HepG2 (cell line): ENCODE data around the gene SLC5A10. TPM values are rescaled to one million over a fixed set of nuclear protein-coding genes. Genes with fewer than 3 reads are reported as not detected.

Experiments
- ARNT ChIP-seq: fragments of 450-650 bp; IDR thresholded peaks from 2 replicates; pipeline ENCODE4 v1.6.1; 2017
- ATF6 ChIP-seq: sonication (generic); formaldehyde crosslinking; conservative IDR thresholded peaks from 2 replicates; pipeline ENCODE4 v1.4.0; 2020; ENCODE audit warnings: missing genetic modification reagents
- CREB1 ChIP-seq, 2 experiments: fragments of 450-650 bp in 1 of 2; IDR thresholded peaks; 2 replicates each; pipeline ENCODE4 v1.6.1; 2016 to 2017; ENCODE audit warnings: control low read depth in 1 of 2, mild to moderate bottlenecking in 1 of 2, missing compliant biosample characterization in 1 of 2, missing genetic modification characterization in 1 of 2
- EED ChIP-seq: sonication (generic); formaldehyde crosslinking; IDR thresholded peaks from 2 replicates; pipeline ENCODE4 v1.5.0; 2020; ENCODE audit warnings: mild to moderate bottlenecking, missing genetic modification reagents
- FOXO1 ChIP-seq: sonication (generic); formaldehyde crosslinking; IDR thresholded peaks from 2 replicates; pipeline ENCODE4 v1.4.0; 2020; ENCODE audit warnings: missing genetic modification reagents
- KLF12 ChIP-seq: sonication (generic); formaldehyde crosslinking; IDR thresholded peaks from 2 replicates; pipeline ENCODE4 v1.4.0; 2020; ENCODE audit warnings: missing genetic modification reagents, borderline replicate concordance
- KLF15 ChIP-seq: sonication (generic); formaldehyde crosslinking; IDR thresholded peaks from 2 replicates; pipeline ENCODE4 v1.8.1; 2023; ENCODE audit warnings: borderline replicate concordance, mild to moderate bottlenecking, inconsistent platforms, missing genetic modification reagents, mixed read lengths
- MAZ ChIP-seq, 2 experiments: sonication (generic) in 1 of 2; formaldehyde crosslinking in 1 of 2; IDR thresholded peaks; 2 replicates each; pipeline versions ENCODE4 v1.5.0 to v1.6.1; 2012 to 2020; ENCODE audit warnings: low read depth in 2 of 2, mild to moderate bottlenecking in 2 of 2, borderline replicate concordance in 1 of 2, improper control_type of control experiment in 1 of 2, low read length in 1 of 2, missing genetic modification reagents in 1 of 2, moderate library complexity in 1 of 2
- NR2F6 ChIP-seq, 2 experiments: IDR thresholded peaks; 2 replicates each; pipeline ENCODE4 v1.6.1; 2016; ENCODE audit warnings: antibody characterized with exemption in 1 of 2, mild to moderate bottlenecking in 1 of 2
- RAD51 ChIP-seq: fragments of 450-650 bp; IDR thresholded peaks from 2 replicates; pipeline ENCODE4 v1.6.1; 2016; ENCODE audit warnings: borderline replicate concordance
- RFXANK ChIP-seq: IDR thresholded peaks from 2 replicates; pipeline ENCODE4 v1.6.1; 2016
- SALL1 ChIP-seq: sonication (generic); formaldehyde crosslinking; IDR thresholded peaks from 2 replicates; pipeline ENCODE4 v1.8.0; 2022; ENCODE audit warnings: mild to moderate bottlenecking, missing genetic modification reagents
- SIX4 ChIP-seq: sonication (generic); formaldehyde crosslinking; IDR thresholded peaks from 2 replicates; pipeline ENCODE4 v1.4.0; 2020; ENCODE audit warnings: missing genetic modification reagents
- U2AF1 ChIP-seq: fragments of 200-400 bp; formaldehyde crosslinking; optimal IDR thresholded peaks from 2 replicates; pipeline ENCODE3; 2017; ENCODE audit warnings: mild to moderate bottlenecking, low read depth, low read length
- YY1 ChIP-seq: IDR thresholded peaks from 2 replicates; pipeline ENCODE4 v1.6.1; 2011; ENCODE audit warnings: low read length, low read depth, moderate library complexity, mild to moderate bottlenecking; ENCODE audit not compliant: insufficient read depth, insufficient replicate concordance
- ZNF547 ChIP-seq: sonication (generic); formaldehyde crosslinking; IDR thresholded peaks from 2 replicates; pipeline ENCODE4 v1.5.1; 2020; ENCODE audit warnings: mild to moderate bottlenecking, missing genetic modification reagents
- ZNF660 ChIP-seq: sonication (generic); formaldehyde crosslinking; IDR thresholded peaks from 2 replicates; pipeline ENCODE4 v1.5.1; 2020; ENCODE audit warnings: mild to moderate bottlenecking, low read depth, missing genetic modification reagents, borderline replicate concordance
- ZNF674 ChIP-seq: sonication (generic); formaldehyde crosslinking; IDR thresholded peaks from 2 replicates; pipeline ENCODE4 v1.5.0; 2020; ENCODE audit warnings: low read depth, mild to moderate bottlenecking, missing genetic modification reagents
- ZNF687 ChIP-seq: sonication (generic); formaldehyde crosslinking; IDR thresholded peaks from 2 replicates; pipeline ENCODE4 v1.5.1; 2020; ENCODE audit warnings: mild to moderate bottlenecking, missing genetic modification reagents, moderate library complexity
- polyA plus RNA-seq, 8 experiments: library from polyadenylated mRNA; depleted of rRNA in 3 of 8; stranded (reverse) in 7 of 8; unstranded in 1 of 8; fragments of >200 nt; fragmentation: Illumina TruSeq in 4 of 8; extraction: Trizol in 4 of 8; gene quantifications; 2 replicates each; pipeline versions ENCODE4 v1.2.1 to v1.2.3, GENCODE V29; 2011 to 2016; ENCODE audit warnings: low read depth in 4 of 8, missing spikeins in 1 of 8, mixed read lengths in 1 of 8; ENCODE audit not compliant: insufficient read depth in 1 of 8
- total RNA-seq, 5 experiments: library from RNA; depleted of rRNA; stranded (reverse); fragments of >200 nt; fragmentation: Illumina TruSeq; extraction: Trizol; gene quantifications; 2 replicates each; pipeline ENCODE4 v1.2.3, GENCODE V29; 2016; ENCODE audit warnings: low read depth in 1 of 5
- TF ChIP-seq, protein P1 (sequence below): IDR thresholded peaks from 2 replicates; pipeline ENCODE4 v1.6.1; 2016; ENCODE audit warnings: missing biosample characterization, missing genetic modification reagents, low read depth

The SLC5A10 gene
- total and polyA plus RNA-seq, 2 of the 13 experiments (the other 11 are each of a cell fraction or from before 2014, with no cell fraction given): 0.05 TPM; not detected in 1

DNA sequence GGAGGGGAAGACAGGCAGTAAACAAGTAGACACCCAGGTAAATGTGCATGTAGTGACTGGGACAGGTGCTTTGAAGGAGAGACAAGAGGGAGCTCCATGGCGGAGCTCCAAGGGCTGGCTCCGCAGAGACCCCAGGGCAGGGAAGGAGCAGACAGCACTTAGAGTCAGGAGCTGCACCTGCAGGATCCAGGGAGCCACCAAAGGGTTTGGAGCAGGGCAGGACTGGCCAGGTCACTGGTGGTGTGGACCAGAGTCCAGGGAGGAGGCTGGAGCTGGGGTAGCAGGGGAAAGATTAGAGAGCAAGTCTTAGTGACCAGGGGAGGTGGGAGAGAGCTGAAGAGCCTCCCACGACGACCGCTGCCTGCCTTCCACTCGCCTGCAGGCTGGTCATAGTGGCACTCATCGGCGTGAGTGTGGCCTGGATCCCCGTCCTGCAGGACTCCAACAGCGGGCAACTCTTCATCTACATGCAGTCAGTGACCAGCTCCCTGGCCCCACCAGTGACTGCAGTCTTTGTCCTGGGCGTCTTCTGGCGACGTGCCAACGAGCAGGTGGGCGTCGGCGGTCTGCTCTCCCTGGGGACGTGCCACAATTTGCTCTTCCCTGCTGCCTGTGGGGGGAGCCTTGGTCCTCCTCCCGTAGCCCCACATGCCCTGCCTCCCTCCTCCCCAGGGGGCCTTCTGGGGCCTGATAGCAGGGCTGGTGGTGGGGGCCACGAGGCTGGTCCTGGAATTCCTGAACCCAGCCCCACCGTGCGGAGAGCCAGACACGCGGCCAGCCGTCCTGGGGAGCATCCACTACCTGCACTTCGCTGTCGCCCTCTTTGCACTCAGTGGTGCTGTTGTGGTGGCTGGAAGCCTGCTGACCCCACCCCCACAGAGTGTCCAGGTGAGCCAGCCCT, 67.3 kb downstream of the SLC5A10 start (continued):
- TF ChIP-seq YY1: no peak
- TF ChIP-seq NR2F6 (IDR thresholded peaks at IDR 0.05): 0 out of 2 replicates have a peak, but pooled peaks have one; percentile 26
- no peak for TF ChIP-seq NR2F6 (CRISPR knock-in tag; IDR thresholded peaks at IDR 0.05)
- TF ChIP-seq RAD51: no peak
- no peak for TF ChIP-seq MAZ (IDR thresholded peaks at IDR 0.05; ENCODE audit: borderline replicate concordance, low read depth, low read length)
- TF ChIP-seq MAZ (CRISPR knock-in tag; IDR thresholded peaks at IDR 0.05; ENCODE audit: low read depth): no peak
- peak; percentile 56 for TF ChIP-seq ZNF687 (CRISPR knock-in tag)
- TF ChIP-seq ZNF674 (CRISPR knock-in tag): no peak
- no peak for TF ChIP-seq ATF6 (CRISPR knock-in tag)
- TF ChIP-seq U2AF1: no peak
- TF ChIP-seq, protein P1, sequence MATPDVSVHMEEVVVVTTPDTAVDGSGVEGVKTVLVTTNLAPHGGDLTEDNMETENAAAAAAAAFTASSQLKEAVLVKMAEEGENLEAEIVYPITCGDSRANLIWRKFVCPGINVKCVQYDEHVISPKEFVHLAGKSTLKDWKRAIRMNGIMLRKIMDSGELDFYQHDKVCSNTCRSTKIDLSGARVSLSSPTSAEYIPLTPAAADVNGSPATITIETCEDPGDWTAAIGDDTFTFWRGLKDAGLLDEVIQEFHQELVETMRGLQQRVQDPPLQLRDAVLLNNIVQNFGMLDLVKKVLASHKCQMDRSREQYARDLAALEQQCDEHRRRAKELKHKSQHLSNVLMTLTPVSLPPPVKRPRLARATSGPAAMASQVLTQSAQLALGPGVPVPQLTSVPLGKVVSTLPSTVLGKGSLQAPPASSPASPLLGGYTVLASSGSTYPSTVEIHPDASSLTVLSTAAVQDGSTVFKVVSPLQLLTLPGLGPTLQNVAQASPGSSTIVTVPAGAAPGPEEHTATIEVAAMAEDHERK (CRISPR knock-in tag): no peak
- TF ChIP-seq EED (CRISPR knock-in tag): no peak
- TF ChIP-seq ARNT: no peak
- no peak for TF ChIP-seq ZNF660 (CRISPR knock-in tag)
- peak; percentile 26; the same call in 1 of the 2 replicates for TF ChIP-seq SALL1 (CRISPR knock-in tag)
- no peak for TF ChIP-seq CREB1 (IDR thresholded peaks at IDR 0.05)
- no peak for TF ChIP-seq CREB1 (CRISPR knock-in tag; IDR thresholded peaks at IDR 0.05)
- TF ChIP-seq RFXANK (CRISPR knock-in tag): no peak
- TF ChIP-seq KLF12 (CRISPR knock-in tag): no peak
- TF ChIP-seq KLF15 (CRISPR knock-in tag): no peak
- no peak for TF ChIP-seq FOXO1 (CRISPR knock-in tag)
- 0 out of 2 replicates have a peak, but pooled peaks have one; percentile 37 for TF ChIP-seq ZNF547
- no peak for TF ChIP-seq SIX4 (CRISPR knock-in tag)
